Measurements from ENCODE around the gene PGLYRP3. TPM values are rescaled to one million over a fixed set of nuclear protein-coding genes. Genes with fewer than 3 reads are reported as not detected.

The PGLYRP3 gene
- total RNA-seq, 1 donor from 2014 or later: not detected

DNA sequence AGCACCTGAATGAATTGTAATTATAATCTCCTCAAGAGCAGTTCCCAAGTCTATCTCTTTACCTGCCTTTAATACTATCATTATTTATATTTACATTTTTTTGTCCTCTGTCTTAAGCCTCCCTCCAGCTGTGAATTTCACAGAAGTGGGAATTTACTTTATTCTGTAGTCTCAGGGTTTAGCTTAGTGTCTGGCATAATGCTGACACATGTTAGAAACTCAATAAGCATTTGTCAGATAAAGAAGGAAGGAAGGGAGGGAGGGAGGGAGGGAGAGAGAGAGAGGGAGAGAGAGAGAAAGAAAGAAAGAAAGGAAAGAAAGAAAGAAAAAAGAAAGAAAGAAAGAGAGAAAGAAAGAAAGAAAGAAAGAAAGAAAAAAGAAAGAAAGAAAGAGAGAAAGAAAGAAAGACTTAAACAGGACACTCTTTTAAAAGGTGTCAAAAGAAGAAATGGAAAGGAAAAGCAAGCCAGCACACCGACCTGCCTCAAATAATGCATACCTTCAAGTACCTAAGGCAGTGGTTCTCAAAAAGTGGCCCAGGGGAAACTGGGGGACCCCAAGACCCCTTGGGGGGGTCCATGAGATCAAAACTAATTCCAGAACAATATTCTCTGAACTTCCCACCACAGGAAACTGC, 37.7 kb upstream of the PGLYRP3 start:
- TF ChIP-seq EZH2 (IDR thresholded peaks at IDR 0.05; ENCODE audit: insufficient read depth, low read length): no peak
- TF ChIP-seq, protein P1, sequence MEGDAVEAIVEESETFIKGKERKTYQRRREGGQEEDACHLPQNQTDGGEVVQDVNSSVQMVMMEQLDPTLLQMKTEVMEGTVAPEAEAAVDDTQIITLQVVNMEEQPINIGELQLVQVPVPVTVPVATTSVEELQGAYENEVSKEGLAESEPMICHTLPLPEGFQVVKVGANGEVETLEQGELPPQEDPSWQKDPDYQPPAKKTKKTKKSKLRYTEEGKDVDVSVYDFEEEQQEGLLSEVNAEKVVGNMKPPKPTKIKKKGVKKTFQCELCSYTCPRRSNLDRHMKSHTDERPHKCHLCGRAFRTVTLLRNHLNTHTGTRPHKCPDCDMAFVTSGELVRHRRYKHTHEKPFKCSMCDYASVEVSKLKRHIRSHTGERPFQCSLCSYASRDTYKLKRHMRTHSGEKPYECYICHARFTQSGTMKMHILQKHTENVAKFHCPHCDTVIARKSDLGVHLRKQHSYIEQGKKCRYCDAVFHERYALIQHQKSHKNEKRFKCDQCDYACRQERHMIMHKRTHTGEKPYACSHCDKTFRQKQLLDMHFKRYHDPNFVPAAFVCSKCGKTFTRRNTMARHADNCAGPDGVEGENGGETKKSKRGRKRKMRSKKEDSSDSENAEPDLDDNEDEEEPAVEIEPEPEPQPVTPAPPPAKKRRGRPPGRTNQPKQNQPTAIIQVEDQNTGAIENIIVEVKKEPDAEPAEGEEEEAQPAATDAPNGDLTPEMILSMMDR (IDR thresholded peaks at IDR 0.05; ENCODE audit: insufficient read depth, low read depth, low read length): no peak
- no peaks in the 10 kb centered on the region for H3K9me3 ChIP-seq (ENCODE audit: insufficient read depth, low read depth, low read length)
- Mint-ChIP-seq H3K27ac (ENCODE audit: unreplicated experiment) (no peak overlapping the region), H3K4me3 (ENCODE audit: unreplicated experiment) (no peak overlapping the region), H3K27me3 (ENCODE audit: low read depth, unreplicated experiment) (peaks cover 38% of the 10 kb centered on the region), H3K4me1 (ENCODE audit: low read depth, unreplicated experiment) (no peaks in the 10 kb centered on the region), H3K36me3 (ENCODE audit: low read depth, unreplicated experiment) (no peaks in the 10 kb centered on the region), H3K9me3 (ENCODE audit: unreplicated experiment) (no peaks in the 10 kb centered on the region)
- peaks cover 7% of the 10 kb centered on the region for H3K27me3 ChIP-seq (ENCODE audit: insufficient read depth, low read length)
- H3K4me2 ChIP-seq (ENCODE audit: low read length): no peak overlapping the region
- no peaks in the 10 kb centered on the region for H3K36me3 ChIP-seq (ENCODE audit: insufficient read depth, low read length)
- H2AFZ ChIP-seq (ENCODE audit: low read depth, low read length): no peak overlapping the region
- no peaks in the 10 kb centered on the region for H3K79me2 ChIP-seq (ENCODE audit: insufficient read depth, low read length)
- H3K27ac ChIP-seq (ENCODE audit: low read depth, low read length): no peak overlapping the region
- FAIRE-seq (no peak), DNase-seq (ENCODE audit: low read depth) (no peak)
- no peaks in the 10 kb centered on the region for H3K4me1 ChIP-seq (ENCODE audit: insufficient read depth, low read length)
- H3K9ac ChIP-seq (ENCODE audit: low read length): no peak overlapping the region
- no peak overlapping the region for H3K4me3 ChIP-seq (ENCODE audit: insufficient read depth, low read depth, low read length)
- H4K20me1 ChIP-seq (ENCODE audit: insufficient read depth, low read length): no peaks in the 10 kb centered on the region

DNA sequence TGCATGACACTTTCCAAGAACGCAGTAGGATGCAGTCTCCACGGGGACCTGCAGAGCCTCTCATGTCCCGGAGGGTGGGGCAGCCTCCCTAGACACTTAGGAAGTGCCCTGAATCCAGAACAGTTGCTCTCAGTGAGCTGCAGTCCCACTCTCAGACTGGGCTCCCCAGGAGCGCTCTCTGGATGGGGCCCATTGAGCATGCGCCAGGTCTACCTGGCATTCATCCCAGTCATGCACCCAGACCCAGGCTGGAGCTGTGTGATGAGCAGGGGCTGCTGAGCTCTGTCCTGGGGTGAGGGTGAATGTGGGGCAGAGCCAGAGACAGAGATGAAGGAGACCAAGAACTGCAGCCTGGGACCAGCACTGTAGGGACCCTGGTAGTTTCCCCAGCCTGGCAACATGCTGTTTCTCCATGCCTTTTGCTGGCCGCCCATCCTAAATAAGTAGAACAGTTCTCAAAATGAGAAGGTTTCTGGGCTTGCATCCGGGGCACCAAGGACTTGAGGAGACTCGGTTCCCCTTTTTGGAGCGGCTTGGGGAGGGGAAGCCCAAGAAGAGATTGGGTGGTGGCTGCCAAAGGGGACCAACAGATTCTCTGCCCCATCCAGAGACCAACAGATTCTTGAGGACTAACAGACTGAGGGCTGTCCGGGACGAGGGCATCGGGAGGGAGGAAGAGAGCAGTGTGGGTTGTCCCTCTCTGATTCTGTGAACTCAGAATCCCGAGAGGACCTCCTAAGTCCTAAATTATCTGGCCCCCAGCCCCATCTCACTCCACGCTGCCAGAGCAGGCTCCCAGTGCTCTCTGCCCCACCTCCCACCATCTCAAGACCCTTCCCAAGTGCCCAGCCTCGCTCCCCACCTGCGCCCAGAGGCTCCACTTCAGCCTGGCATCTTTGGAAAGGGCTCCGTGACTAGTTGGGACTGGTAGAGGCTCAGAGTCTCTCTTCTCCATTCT, 36.9 kb upstream of the PGLYRP3 start:
- Histone ChIP-seq H3K27me3 (ENCODE audit: insufficient read depth, low read length) (peaks cover 7% of the 10 kb centered on the region), H3K9ac (ENCODE audit: low read length) (no peak overlapping the region), H2AFZ (ENCODE audit: low read depth, low read length) (no peak overlapping the region), H3K9me3 (ENCODE audit: insufficient read depth, low read depth, low read length) (no peaks in the 10 kb centered on the region), H3K4me2 (ENCODE audit: low read length) (no peak overlapping the region), H3K4me1 (ENCODE audit: insufficient read depth, low read length) (no peaks in the 10 kb centered on the region), H3K27ac (ENCODE audit: low read depth, low read length) (no peak overlapping the region), H3K79me2 (ENCODE audit: insufficient read depth, low read length) (no peaks in the 10 kb centered on the region), H3K36me3 (ENCODE audit: insufficient read depth, low read length) (no peaks in the 10 kb centered on the region), H3K4me3 (ENCODE audit: insufficient read depth, low read depth, low read length) (no peak overlapping the region), H4K20me1 (ENCODE audit: insufficient read depth, low read length) (no peaks in the 10 kb centered on the region)
- no peak overlapping the region for H3K27ac Mint-ChIP-seq (ENCODE audit: unreplicated experiment)
- H3K4me1 Mint-ChIP-seq (ENCODE audit: low read depth, unreplicated experiment): no peaks in the 10 kb centered on the region
- TF ChIP-seq, protein P1 (IDR thresholded peaks at IDR 0.05; ENCODE audit: insufficient read depth, low read depth, low read length): no peak
- no peak for TF ChIP-seq EZH2 (IDR thresholded peaks at IDR 0.05; ENCODE audit: insufficient read depth, low read length)
- peaks cover 43% of the 10 kb centered on the region for H3K27me3 Mint-ChIP-seq (ENCODE audit: low read depth, unreplicated experiment)
- H3K4me3 Mint-ChIP-seq (ENCODE audit: unreplicated experiment): no peak overlapping the region
- H3K9me3 Mint-ChIP-seq (ENCODE audit: unreplicated experiment): no peaks in the 10 kb centered on the region
- no peak for FAIRE-seq
- no peak for DNase-seq (ENCODE audit: low read depth)
- no peaks in the 10 kb centered on the region for H3K36me3 Mint-ChIP-seq (ENCODE audit: low read depth, unreplicated experiment)
